Astrocyte (in vitro differentiated cells and primary cell): ENCODE results near the gene OR2M7. TPM values are rescaled to one million over a fixed set of nuclear protein-coding genes. Genes with fewer than 3 reads are reported as not detected.

Source experiments
- DNase-seq: peaks from one replicate; pipeline ENCODE4 v3.0.0-alpha.2; 2010; ENCODE audit warnings: low read depth
- FAIRE-seq: peaks from 2 replicates; lab custom pipeline; 2011; peaks lifted over from hg19 to GRCh38; lab: Jason Lieb, UNC
- H2AFZ ChIP-seq: 2 replicates; pipeline ENCODE4 v1.6.0; 2012; ENCODE audit warnings: low read depth, low read length, inconsistent platforms
- H3K27ac ChIP-seq: 2 replicates; pipeline ENCODE4 v1.5.1; 2011; ENCODE audit warnings: low read depth, low read length, inconsistent platforms
- H3K27me3 ChIP-seq: 2 replicates; pipeline ENCODE4 v1.6.0; 2011; ENCODE audit warnings: low read length, inconsistent platforms; ENCODE audit not compliant: insufficient read depth
- H3K36me3 ChIP-seq: 2 replicates; pipeline ENCODE4 v1.5.1; 2011; ENCODE audit warnings: low read length, inconsistent platforms; ENCODE audit not compliant: insufficient read depth
- H3K4me1 ChIP-seq: 2 replicates; pipeline ENCODE4 v1.5.1; 2011; ENCODE audit warnings: low read length, inconsistent platforms; ENCODE audit not compliant: insufficient read depth
- H3K4me2 ChIP-seq: 2 replicates; pipeline ENCODE4 v1.6.0; 2012; ENCODE audit warnings: low read length, inconsistent platforms
- H3K4me3 ChIP-seq: 2 replicates; pipeline ENCODE4 v1.5.1; 2011; ENCODE audit warnings: low read depth, mild to moderate bottlenecking, low read length, inconsistent platforms; ENCODE audit not compliant: insufficient read depth
- H3K79me2 ChIP-seq: 2 replicates; pipeline ENCODE4 v1.6.0; 2012; ENCODE audit warnings: mild to moderate bottlenecking, low read length, inconsistent platforms; ENCODE audit not compliant: insufficient read depth
- H3K9ac ChIP-seq: 2 replicates; pipeline ENCODE4 v1.6.0; 2012; ENCODE audit warnings: mild to moderate bottlenecking, low read length, inconsistent platforms
- H3K9me3 ChIP-seq: 2 replicates; pipeline ENCODE4 v1.5.1; 2012; ENCODE audit warnings: low read depth, mild to moderate bottlenecking, low read length, inconsistent platforms; ENCODE audit not compliant: insufficient read depth
- H4K20me1 ChIP-seq: 2 replicates; pipeline ENCODE4 v1.6.0; 2012; ENCODE audit warnings: low read length, inconsistent platforms; ENCODE audit not compliant: insufficient read depth
- H3K27ac Mint-ChIP-seq: one replicate; pipeline ENCODE4 v1.8.0; 2021; ENCODE audit warnings: mild to moderate bottlenecking, mixed read lengths; ENCODE audit not compliant: unreplicated experiment
- H3K27me3 Mint-ChIP-seq: one replicate; pipeline ENCODE4 v1.8.0; 2021; ENCODE audit warnings: low read depth, mixed read lengths; ENCODE audit not compliant: unreplicated experiment
- H3K36me3 Mint-ChIP-seq: one replicate; pipeline ENCODE4 v1.8.0; 2021; ENCODE audit warnings: low read depth, mixed read lengths; ENCODE audit not compliant: unreplicated experiment
- H3K4me1 Mint-ChIP-seq: one replicate; pipeline ENCODE4 v1.8.0; 2021; ENCODE audit warnings: low read depth, mixed read lengths; ENCODE audit not compliant: unreplicated experiment
- H3K4me3 Mint-ChIP-seq: one replicate; pipeline ENCODE4 v1.8.0; 2021; ENCODE audit warnings: mild to moderate bottlenecking, moderate library complexity, mixed read lengths; ENCODE audit not compliant: unreplicated experiment
- H3K9me3 Mint-ChIP-seq: one replicate; pipeline ENCODE4 v1.8.0; 2021; ENCODE audit warnings: mild to moderate bottlenecking, mixed read lengths; ENCODE audit not compliant: unreplicated experiment
- EZH2 ChIP-seq: IDR thresholded peaks from 2 replicates; pipeline ENCODE4 v1.6.1; 2012; ENCODE audit warnings: mild to moderate bottlenecking, low read length, inconsistent platforms; ENCODE audit not compliant: insufficient read depth
- total RNA-seq: library from RNA; stranded (reverse); gene quantifications from 2 replicates; pipeline ENCODE4 v1.2.1, GENCODE V29; 2021
- TF ChIP-seq, protein P1 (sequence below): IDR thresholded peaks from 2 replicates; pipeline ENCODE4 v1.5.1; 2011; ENCODE audit warnings: low read depth, mild to moderate bottlenecking, inconsistent platforms, low read length, moderate library complexity; ENCODE audit not compliant: insufficient read depth

The OR2M7 gene
- total RNA-seq, 1 donor from 2014 or later = not detected

DNA sequence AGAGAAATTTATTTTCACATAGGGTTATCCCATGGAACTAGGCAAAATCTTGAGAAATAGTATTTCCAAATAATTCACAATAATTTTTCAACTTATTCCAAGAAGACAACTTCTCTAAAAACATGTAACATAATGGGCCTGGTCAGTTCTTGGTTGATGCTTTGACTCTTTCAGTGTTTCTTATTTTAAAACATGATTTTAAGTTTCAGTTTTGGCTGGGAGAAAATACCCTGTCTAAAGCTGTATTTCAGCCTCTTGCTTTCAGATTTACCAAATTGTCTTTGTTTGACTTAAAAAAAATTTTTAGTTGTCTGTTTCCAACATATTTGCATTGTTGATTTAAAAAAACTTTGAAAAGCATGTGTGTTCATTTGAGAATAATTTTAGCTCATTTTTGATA, 42.2 kb upstream of the OR2M7 start:
- peaks cover 4% of the 10 kb centered on the region for H3K9me3 Mint-ChIP-seq
- TF ChIP-seq EZH2 = no peak
- no peak overlapping the region for H3K4me3 Mint-ChIP-seq
- no peak overlapping the region for H3K9ac ChIP-seq
- no peak overlapping the region for H3K4me2 ChIP-seq
- H3K27me3 Mint-ChIP-seq = no peaks in the 10 kb centered on the region
- H3K27me3 ChIP-seq = no peaks in the 10 kb centered on the region
- peaks cover 3% of the 10 kb centered on the region for H3K9me3 ChIP-seq
- no peaks in the 10 kb centered on the region for H3K36me3 ChIP-seq
- no peaks in the 10 kb centered on the region for H3K4me1 ChIP-seq
- H2AFZ ChIP-seq = no peak overlapping the region
- H3K27ac ChIP-seq = no peak overlapping the region
- DNase-seq (no peak), FAIRE-seq (no peak)
- H3K4me3 ChIP-seq = no peak overlapping the region
- no peaks in the 10 kb centered on the region for H3K36me3 Mint-ChIP-seq
- H3K27ac Mint-ChIP-seq = no peak overlapping the region
- H4K20me1 ChIP-seq = no peaks in the 10 kb centered on the region
- H3K4me1 Mint-ChIP-seq = no peaks in the 10 kb centered on the region
- no peaks in the 10 kb centered on the region for H3K79me2 ChIP-seq

DNA sequence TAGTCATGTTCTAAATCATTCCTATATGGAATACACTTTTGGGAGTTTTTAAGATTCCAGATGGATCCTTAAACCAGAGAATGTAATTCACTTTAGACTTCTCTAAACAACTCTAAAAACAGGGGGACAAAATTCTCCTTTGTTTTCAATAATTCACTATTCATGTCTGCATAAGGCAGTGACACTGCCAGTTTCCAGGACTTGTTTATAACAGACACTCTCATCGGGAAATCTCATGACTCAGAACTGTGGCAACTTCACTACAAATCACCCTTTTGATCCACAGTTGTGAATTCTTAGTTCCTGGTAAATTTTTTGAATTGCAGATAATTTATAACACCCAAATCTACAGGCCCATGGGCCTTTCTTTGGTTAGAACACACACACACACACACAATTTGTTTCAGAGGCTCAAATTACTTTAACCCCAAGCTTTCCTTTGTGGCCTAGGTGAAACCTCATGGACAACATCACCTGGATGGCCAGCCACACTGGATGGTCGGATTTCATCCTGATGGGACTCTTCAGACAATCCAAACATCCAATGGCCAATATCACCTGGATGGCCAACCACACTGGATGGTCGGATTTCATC, 36.9 kb upstream of the OR2M7 start, which contains the start of gene OR2T4:
TSS of gene OR2T4 (plus strand) at position 545 of the 595 bp plus-strand sequence. CDS start at position 545, 0 bp downstream.
- Mint-ChIP-seq H3K4me3 (no peak within 1 kb of the TSS), H3K27ac (no peak within 1 kb of the TSS), H3K36me3 (no peaks in the 10 kb centered on the region), H3K9me3 (peaks cover 7% of the 10 kb centered on the region), H3K27me3 (no peaks in the 10 kb centered on the region), H3K4me1 (no peaks in the 10 kb centered on the region)
- Histone ChIP-seq H4K20me1 (no peaks in the 10 kb centered on the region), H3K9ac (no peak within 1 kb of the TSS), H3K27me3 (no peaks in the 10 kb centered on the region), H3K4me1 (no peaks in the 10 kb centered on the region), H3K9me3 (peaks cover 3% of the 10 kb centered on the region), H2AFZ (no peak within 1 kb of the TSS), H3K27ac (no peak within 1 kb of the TSS), H3K4me2 (no peak within 1 kb of the TSS), H3K36me3 (no peaks in the 10 kb centered on the region), H3K4me3 (no peak within 1 kb of the TSS), H3K79me2 (no peaks in the 10 kb centered on the region)
- TF ChIP-seq EZH2 = no peak
- DNase-seq = no peak
- no peak for FAIRE-seq

DNA sequence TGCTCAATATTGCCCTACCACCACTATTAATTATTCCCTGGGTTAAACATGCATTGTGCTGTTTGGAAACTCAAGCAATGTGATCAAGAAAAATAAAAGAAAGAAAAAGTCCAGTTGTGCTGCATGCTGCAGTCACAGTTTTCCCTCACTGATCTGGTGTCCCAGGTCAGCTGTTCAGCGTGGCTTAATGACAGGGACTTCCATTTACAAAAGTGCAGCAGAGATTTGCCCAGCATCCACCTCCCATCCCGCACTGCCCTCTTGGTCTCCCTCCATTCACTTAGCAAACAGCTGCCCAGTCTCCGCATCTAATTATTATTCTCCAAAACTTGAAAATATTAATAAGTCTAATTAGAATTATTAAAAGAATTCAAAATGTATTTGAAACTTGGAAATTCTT, 35.0 kb upstream of the OR2M7 start:
- TF ChIP-seq, protein P1, sequence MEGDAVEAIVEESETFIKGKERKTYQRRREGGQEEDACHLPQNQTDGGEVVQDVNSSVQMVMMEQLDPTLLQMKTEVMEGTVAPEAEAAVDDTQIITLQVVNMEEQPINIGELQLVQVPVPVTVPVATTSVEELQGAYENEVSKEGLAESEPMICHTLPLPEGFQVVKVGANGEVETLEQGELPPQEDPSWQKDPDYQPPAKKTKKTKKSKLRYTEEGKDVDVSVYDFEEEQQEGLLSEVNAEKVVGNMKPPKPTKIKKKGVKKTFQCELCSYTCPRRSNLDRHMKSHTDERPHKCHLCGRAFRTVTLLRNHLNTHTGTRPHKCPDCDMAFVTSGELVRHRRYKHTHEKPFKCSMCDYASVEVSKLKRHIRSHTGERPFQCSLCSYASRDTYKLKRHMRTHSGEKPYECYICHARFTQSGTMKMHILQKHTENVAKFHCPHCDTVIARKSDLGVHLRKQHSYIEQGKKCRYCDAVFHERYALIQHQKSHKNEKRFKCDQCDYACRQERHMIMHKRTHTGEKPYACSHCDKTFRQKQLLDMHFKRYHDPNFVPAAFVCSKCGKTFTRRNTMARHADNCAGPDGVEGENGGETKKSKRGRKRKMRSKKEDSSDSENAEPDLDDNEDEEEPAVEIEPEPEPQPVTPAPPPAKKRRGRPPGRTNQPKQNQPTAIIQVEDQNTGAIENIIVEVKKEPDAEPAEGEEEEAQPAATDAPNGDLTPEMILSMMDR = no peak
- H2AFZ ChIP-seq = no peak overlapping the region
- H3K4me2 ChIP-seq = no peak overlapping the region
- H3K27me3 ChIP-seq = no peaks in the 10 kb centered on the region
- no peaks in the 10 kb centered on the region for H4K20me1 ChIP-seq
- Mint-ChIP-seq H3K36me3 (no peaks in the 10 kb centered on the region), H3K27ac (no peak overlapping the region), H3K9me3 (peaks cover 7% of the 10 kb centered on the region), H3K27me3 (no peaks in the 10 kb centered on the region), H3K4me3 (no peak overlapping the region), H3K4me1 (no peaks in the 10 kb centered on the region)
- FAIRE-seq (no peak), DNase-seq (no peak)
- no peaks in the 10 kb centered on the region for H3K79me2 ChIP-seq
- H3K4me1 ChIP-seq = no peaks in the 10 kb centered on the region
- no peaks in the 10 kb centered on the region for H3K9me3 ChIP-seq
- H3K9ac ChIP-seq = no peak overlapping the region
- no peak overlapping the region for H3K4me3 ChIP-seq
- no peaks in the 10 kb centered on the region for H3K36me3 ChIP-seq
- no peak overlapping the region for H3K27ac ChIP-seq
